C4-2B (cell line): ENCODE results near the gene DAAM1.

ENCODE experiments used
- H3K27ac ChIP-seq: fragments of 450-650 bp; 2 replicates; pipeline ENCODE4 v1.5.1; 2017
- CTCF ChIP-seq: fragments of 450-650 bp; conservative IDR thresholded peaks from 2 replicates; pipeline ENCODE4 v1.5.1; 2017; ENCODE audit warnings: mild to moderate bottlenecking
- ZFX ChIP-seq: fragments of 450-650 bp; IDR thresholded peaks from 2 replicates; pipeline ENCODE4 v1.6.1; 2017

Gene DAAM1

GRCh38 chr14:59328454-59328853 is 140.0 kb downstream of the DAAM1 start:
- H3K27ac ChIP-seq: no peak overlapping the region
- TF ChIP-seq ZFX: no peak
- no peak for TF ChIP-seq CTCF

- H3K27ac ChIP-seq: no peak overlapping the region
- TF ChIP-seq CTCF (no peak), ZFX (no peak)
Observed at GRCh38 chr14:59330455-59330854, 142.0 kb downstream of the DAAM1 start.

- H3K27ac ChIP-seq: no peak overlapping the region
- TF ChIP-seq ZFX: no peak
- TF ChIP-seq CTCF: no peak
Observed at GRCh38 chr14:59331217-59331616, 142.8 kb downstream of the DAAM1 start.

- no peak for TF ChIP-seq CTCF
- no peak for TF ChIP-seq ZFX
- H3K27ac ChIP-seq: no peak overlapping the region
Observed at GRCh38 chr14:59332727-59333126, 144.3 kb downstream of the DAAM1 start.

GRCh38 chr14:59333235-59333634 is 144.8 kb downstream of the DAAM1 start:
- no peak overlapping the region for H3K27ac ChIP-seq
- TF ChIP-seq CTCF (no peak), ZFX (no peak)

GRCh38 chr14:59333668-59334067 is 145.2 kb downstream of the DAAM1 start:
- H3K27ac ChIP-seq: no peak overlapping the region
- TF ChIP-seq CTCF (no peak), ZFX (no peak)

- TF ChIP-seq ZFX (no peak), CTCF (no peak)
- H3K27ac ChIP-seq: no peak overlapping the region
Observed at GRCh38 chr14:59334253-59334652, 145.8 kb downstream of the DAAM1 start.
